ENCODE measurements around the gene SMG6. TPM values are rescaled to one million over a fixed set of nuclear protein-coding genes. Genes with fewer than 3 reads are reported as not detected.

The SMG6 gene
- total and polyA plus RNA-seq, 2 donors (not counting 3 experiments of a cell fraction or from before 2014, with no cell fraction given): 40.1 to 42.2 TPM

DNA sequence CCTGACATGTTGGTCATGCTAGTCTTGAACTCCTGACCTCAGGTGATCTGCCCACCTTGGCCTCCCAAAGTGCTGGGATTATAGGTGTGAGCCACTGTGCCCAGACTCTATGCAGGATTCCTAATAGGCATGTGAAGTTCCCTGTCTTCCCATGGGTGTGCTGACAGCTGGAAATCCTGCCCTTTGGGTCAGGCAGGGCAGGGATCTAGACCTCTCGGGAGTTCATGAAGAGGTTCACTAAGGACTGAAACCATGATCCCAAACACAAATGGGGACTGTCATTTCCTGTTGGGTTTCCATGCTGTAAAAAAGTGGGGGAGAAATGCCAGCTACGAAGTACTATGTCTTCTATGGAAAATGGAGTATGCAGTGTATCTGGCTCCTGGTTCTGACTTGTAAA lies 196.5 kb downstream of the SMG6 start:
- H3K9me3 ChIP-seq (replicated peaks; ENCODE audit: control insufficient read depth, insufficient read depth, low read length): no peaks in the 10 kb centered on the region
- FAIRE-seq (no peak), DNase-seq (ENCODE audit: low read depth, low spot score) (no peak)
- peaks cover 19% of the 10 kb centered on the region for H3K4me1 ChIP-seq (ENCODE audit: control insufficient read depth, extremely low read depth, insufficient read depth, low read length)
- H3K36me3 ChIP-seq (ENCODE audit: control insufficient read depth in 2 of 2, extremely low read depth in 1 of 2, insufficient read depth in 2 of 2, low read length in 2 of 2): no peaks in the 10 kb centered on the region
- dilution Hi-C loops (cut with MboI; ENCODE audit: extremely low pct_ligation_motif_present, low sequenced_read_pairs): no loop called here
- no peak overlapping the region for H2AFZ ChIP-seq (ENCODE audit: low read depth, low read length)
- H4K20me1 ChIP-seq (replicated peaks; ENCODE audit: control insufficient read depth, extremely low read depth, insufficient read depth, low read length): no peaks in the 10 kb centered on the region
- intact Hi-C loops (cut with micrococcal nuclease): no loop called here
- H3K27ac ChIP-seq (ENCODE audit: insufficient read depth, low read depth, low read length): peak overlapping the region; percentile 48
- H3K4me3 ChIP-seq (replicated peaks in 1 of 3; ENCODE audit: insufficient read depth in 1 of 3, low read depth in 1 of 3, low read length in 3 of 3): no peak overlapping the region
- H3K27me3 ChIP-seq (ENCODE audit: control insufficient read depth in 2 of 2, insufficient read depth in 2 of 2, low read length in 2 of 2): no peaks in the 10 kb centered on the region
- H3K9me1 ChIP-seq (replicated peaks; ENCODE audit: control insufficient read depth, extremely low read depth, insufficient read depth, low read length): no peaks in the 10 kb centered on the region
- no peaks in the 10 kb centered on the region for H3K79me2 ChIP-seq (ENCODE audit: control insufficient read depth, insufficient read depth, low read length)
- ChIA-PET POLR2A (no interaction called here), CTCF (interaction anchor here (0.7 to 1.7 kb wide), 6 partner anchors 11 to 138 kb away, joined by 3 to 6 read pairs (median 4); no protein-coding TSS in a partner anchor)
- no peak for TF ChIP-seq JUN (IDR thresholded peaks at IDR 0.05; ENCODE audit: borderline replicate concordance, insufficient read depth, insufficient read length, low read depth)
- TF ChIP-seq, protein P1, sequence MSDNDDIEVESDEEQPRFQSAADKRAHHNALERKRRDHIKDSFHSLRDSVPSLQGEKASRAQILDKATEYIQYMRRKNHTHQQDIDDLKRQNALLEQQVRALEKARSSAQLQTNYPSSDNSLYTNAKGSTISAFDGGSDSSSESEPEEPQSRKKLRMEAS (IDR thresholded peaks at IDR 0.05; ENCODE audit: insufficient read depth, insufficient read length): no peak
- no peak for TF ChIP-seq GATA2 (IDR thresholded peaks at IDR 0.05; ENCODE audit: insufficient read depth, insufficient read length, low read depth, low read length)
- TF ChIP-seq, protein P2, sequence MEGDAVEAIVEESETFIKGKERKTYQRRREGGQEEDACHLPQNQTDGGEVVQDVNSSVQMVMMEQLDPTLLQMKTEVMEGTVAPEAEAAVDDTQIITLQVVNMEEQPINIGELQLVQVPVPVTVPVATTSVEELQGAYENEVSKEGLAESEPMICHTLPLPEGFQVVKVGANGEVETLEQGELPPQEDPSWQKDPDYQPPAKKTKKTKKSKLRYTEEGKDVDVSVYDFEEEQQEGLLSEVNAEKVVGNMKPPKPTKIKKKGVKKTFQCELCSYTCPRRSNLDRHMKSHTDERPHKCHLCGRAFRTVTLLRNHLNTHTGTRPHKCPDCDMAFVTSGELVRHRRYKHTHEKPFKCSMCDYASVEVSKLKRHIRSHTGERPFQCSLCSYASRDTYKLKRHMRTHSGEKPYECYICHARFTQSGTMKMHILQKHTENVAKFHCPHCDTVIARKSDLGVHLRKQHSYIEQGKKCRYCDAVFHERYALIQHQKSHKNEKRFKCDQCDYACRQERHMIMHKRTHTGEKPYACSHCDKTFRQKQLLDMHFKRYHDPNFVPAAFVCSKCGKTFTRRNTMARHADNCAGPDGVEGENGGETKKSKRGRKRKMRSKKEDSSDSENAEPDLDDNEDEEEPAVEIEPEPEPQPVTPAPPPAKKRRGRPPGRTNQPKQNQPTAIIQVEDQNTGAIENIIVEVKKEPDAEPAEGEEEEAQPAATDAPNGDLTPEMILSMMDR (IDR thresholded peaks at IDR 0.05; ENCODE audit: extremely low read depth in 1 of 2, insufficient read depth in 1 of 2, low read depth in 1 of 2, low read length in 2 of 2): no peak
- no peak for TF ChIP-seq MYC (IDR thresholded peaks at IDR 0.05; ENCODE audit: low read depth, low read length)
- no peak for TF ChIP-seq POLR2A (IDR thresholded peaks at IDR 0.05; ENCODE audit: low read depth, low read length)
- TF ChIP-seq EZH2 (IDR thresholded peaks at IDR 0.05; ENCODE audit: borderline replicate concordance, low read depth, low read length, severe bottlenecking): no peak
- no peak for TF ChIP-seq FOS (IDR thresholded peaks at IDR 0.05; ENCODE audit: borderline replicate concordance, insufficient read depth, low read length)
- TF ChIP-seq POLR2AphosphoS5 (IDR thresholded peaks at IDR 0.05; ENCODE audit: insufficient read depth, low read depth, low read length): no peak
- BruUV-seq (replicated peaks): no TSS peak
- peak overlapping the region; percentile 46 for H3K4me2 ChIP-seq (ENCODE audit: insufficient read depth, low read length)
- no peak overlapping the region for H3K9ac ChIP-seq (replicated peaks; ENCODE audit: extremely low read depth, insufficient read depth, low read length)
